CD14-positive monocyte (primary cell): ENCODE results near the gene AGK. TPM values are rescaled to one million over a fixed set of nuclear protein-coding genes. Genes with fewer than 3 reads are reported as not detected.

ENCODE experiments used
- DNase-seq, 3 donors: peaks; one replicate each; pipeline ENCODE4 v3.0.0-alpha.2; 2011 to 2022
- H2AFZ ChIP-seq: 2 replicates; pipeline ENCODE4 v1.6.0; 2012; ENCODE audit warnings: mild to moderate bottlenecking, low read depth, low read length, inconsistent platforms; ENCODE audit not compliant: insufficient read depth, poor library complexity, severe bottlenecking
- H3K27ac ChIP-seq, 2 donors: 1 replicate in 1 of 2; 2 replicates in 1 of 2; pipeline ENCODE4 v1.5.1; 2012 to 2013; ENCODE audit warnings: low read length in 2 of 2, control low read depth in 1 of 2, inconsistent platforms in 1 of 2, low read depth in 1 of 2, mild to moderate bottlenecking in 1 of 2
- H3K27me3 ChIP-seq, 2 donors: one replicate each; pipeline versions ENCODE4 v1.6.0 to v1.6.1; 2011 to 2013; ENCODE audit warnings: low read length in 2 of 2; ENCODE audit not compliant: control insufficient read depth in 2 of 2, insufficient read depth in 2 of 2
- H3K36me3 ChIP-seq, 2 donors: replicated peaks in 1 of 2; 1 replicate in 1 of 2; 2 replicates in 1 of 2; pipeline versions ENCODE4 v1.5.1 to v1.6.1; 2012 to 2013; ENCODE audit warnings: low read length in 2 of 2, control low read depth in 1 of 2, inconsistent platforms in 1 of 2, mild to moderate bottlenecking in 1 of 2; ENCODE audit not compliant: insufficient read depth in 2 of 2, control insufficient read depth in 1 of 2
- H3K4me1 ChIP-seq, 2 donors: 1 replicate in 1 of 2; 2 replicates in 1 of 2; pipeline versions ENCODE4 v1.5.1 to v1.6.1; 2012 to 2013; ENCODE audit warnings: low read length in 2 of 2, control low read depth in 1 of 2, inconsistent platforms in 1 of 2, mild to moderate bottlenecking in 1 of 2, moderate library complexity in 1 of 2; ENCODE audit not compliant: insufficient read depth in 2 of 2, control insufficient read depth in 1 of 2
- H3K4me2 ChIP-seq: replicated peaks from 2 replicates; pipeline ENCODE3; 2012; ENCODE audit warnings: low read length, moderate library complexity, mild to moderate bottlenecking; ENCODE audit not compliant: poor library complexity, severe bottlenecking; ENCODE audit errors: extremely low read depth
- H3K4me3 ChIP-seq, 3 experiments: fragments of 200-600 bp in 1 of 3; sonication (generic) in 1 of 3; replicated peaks in 1 of 3; 1 replicate in 2 of 3; 2 replicates in 1 of 3; pipeline ENCODE4 v1.5.1; 2011 to 2013; ENCODE audit warnings: low read length in 3 of 3, mild to moderate bottlenecking in 3 of 3, control low read depth in 2 of 3, low read depth in 2 of 3, inconsistent platforms in 1 of 3, moderate library complexity in 1 of 3
- H3K79me2 ChIP-seq: 2 replicates; pipeline ENCODE4 v1.6.0; 2012; ENCODE audit warnings: mild to moderate bottlenecking, control low read depth, inconsistent platforms, low read length, moderate library complexity; ENCODE audit not compliant: insufficient read depth
- H3K9ac ChIP-seq: 2 replicates; pipeline ENCODE4 v1.6.0; 2017; ENCODE audit warnings: low read length, mild to moderate bottlenecking; ENCODE audit not compliant: insufficient read depth, poor library complexity, severe bottlenecking
- H3K9me3 ChIP-seq, 2 donors: replicated peaks in 1 of 2; 1 replicate in 1 of 2; 2 replicates in 1 of 2; pipeline versions ENCODE4 v1.5.1 to v1.6.1; 2012 to 2013; ENCODE audit warnings: low read length in 2 of 2, control low read depth in 1 of 2; ENCODE audit not compliant: control insufficient read depth in 1 of 2, insufficient read depth in 1 of 2
- H4K20me1 ChIP-seq: 2 replicates; pipeline ENCODE4 v1.6.0; 2012; ENCODE audit warnings: mild to moderate bottlenecking, low read length, control low read depth, moderate library complexity; ENCODE audit not compliant: insufficient read depth
- H3K27ac Mint-ChIP-seq, 7 donors: one replicate each; pipeline ENCODE4 v1.8.0; 2020; ENCODE audit warnings: mild to moderate bottlenecking in 7 of 7, mixed read lengths in 7 of 7, moderate library complexity in 6 of 7, inconsistent platforms in 2 of 7
- H3K27me3 Mint-ChIP-seq, 3 donors: one replicate each; pipeline ENCODE4 v1.8.0; 2021 to 2022; ENCODE audit warnings: low read depth in 3 of 3, mild to moderate bottlenecking in 3 of 3, mixed read lengths in 3 of 3, moderate library complexity in 3 of 3, inconsistent platforms in 1 of 3
- H3K36me3 Mint-ChIP-seq, 2 donors: one replicate each; pipeline ENCODE4 v1.8.0; 2020; ENCODE audit warnings: mixed read lengths in 2 of 2, inconsistent platforms in 1 of 2, mild to moderate bottlenecking in 1 of 2
- H3K4me1 Mint-ChIP-seq: one replicate; pipeline ENCODE4 v1.8.0; 2020; ENCODE audit warnings: mild to moderate bottlenecking, mixed read lengths
- H3K4me3 Mint-ChIP-seq, 2 donors: one replicate each; pipeline ENCODE4 v1.8.0; 2020; ENCODE audit warnings: mild to moderate bottlenecking in 2 of 2, mixed read lengths in 2 of 2, moderate library complexity in 1 of 2
- H3K9me3 Mint-ChIP-seq, 7 donors: one replicate each; pipeline ENCODE4 v1.8.0; 2020 to 2022; ENCODE audit warnings: mixed read lengths in 7 of 7, mild to moderate bottlenecking in 6 of 7, moderate library complexity in 6 of 7, inconsistent platforms in 2 of 7
- WGBS: methylation state at CpG from one replicate; pipeline ENCODE4 v1.1.5; 2013; ENCODE audit warnings: missing lambda C conversion rate; ENCODE audit not compliant: insufficient coverage; 5-methylcytosine and 5-hydroxymethylcytosine counted together
- intact Hi-C, 2 donors: fragments of 100-400 bp; cut with micrococcal nuclease; formaldehyde crosslinking; loops; one replicate each; pipeline versions ENCODE4 v1.15.0 to v1.15.1; 2023
- polyA plus RNA-seq, 3 donors: library from polyadenylated mRNA; depleted of rRNA in 1 of 3; unstranded in 2 of 3; stranded (reverse) in 1 of 3; fragments of 300-500 nt in 2 of 3; fragments of >200 nt in 1 of 3; fragmentation: Illumina TruSeq in 2 of 3; gene quantifications; 1 replicate in 2 of 3; 2 replicates in 1 of 3; pipeline ENCODE4 v1.2.3, GENCODE V29; 2012 to 2021
- TF ChIP-seq, protein P1 (sequence below): fragments of 200-600 bp; IDR thresholded peaks from one replicate; pipeline ENCODE4 v1.8.0; 2022; ENCODE audit warnings: antibody characterized with exemption, mild to moderate bottlenecking

The AGK gene
- polyA plus RNA-seq, 3 donors: 10.0 to 11.0 (median 11.0) TPM

DNA sequence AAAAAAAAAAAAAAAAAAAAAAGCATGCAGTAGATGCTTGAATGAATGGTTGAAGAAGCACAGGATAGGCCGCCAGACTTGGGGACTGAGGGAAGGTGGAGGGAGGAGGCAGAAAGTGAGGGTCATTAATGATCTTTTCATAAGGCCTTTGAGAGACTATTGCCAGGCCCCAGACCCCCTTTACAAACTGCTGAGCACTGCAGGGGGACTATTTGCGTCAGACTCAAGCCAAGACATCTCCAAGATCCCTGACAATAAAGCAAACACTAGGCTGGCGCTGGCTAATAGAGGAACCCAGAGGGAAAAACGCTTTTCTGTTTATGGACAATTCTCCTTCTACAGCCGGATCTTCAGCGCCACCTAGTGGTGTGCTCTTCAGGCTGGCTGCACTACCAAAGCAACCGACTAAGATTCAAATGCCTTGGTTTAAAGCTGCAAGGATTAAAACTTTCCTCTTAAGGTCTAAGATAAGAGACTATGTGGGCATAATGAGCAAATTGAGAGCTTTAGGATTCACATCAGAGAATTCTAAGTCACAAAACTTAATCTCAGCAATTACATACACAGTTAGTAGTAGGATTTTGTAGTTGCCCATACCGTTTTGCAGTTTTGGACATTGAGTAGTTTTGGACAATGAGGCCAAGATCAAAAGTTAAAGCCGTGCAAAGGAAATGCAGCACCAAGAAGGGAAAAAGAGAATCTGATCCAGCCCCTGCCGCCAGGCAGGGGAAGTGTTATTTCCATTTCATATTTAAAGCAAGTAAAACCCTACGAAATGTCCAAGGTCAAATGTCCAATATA lies 17.9 kb upstream of the AGK start:
- Histone ChIP-seq H3K27me3 (peaks cover 0 to 6% of the 10 kb centered on the region in 2 donors), H3K9me3 (no peaks in the 10 kb centered on the region), H2AFZ (no peak overlapping the region), H3K27ac (no peak overlapping the region), H3K4me3 (no peak overlapping the region), H3K4me1 (no peaks in the 10 kb centered on the region), H4K20me1 (no peaks in the 10 kb centered on the region), H3K79me2 (no peaks in the 10 kb centered on the region), H3K9ac (no peak overlapping the region), H3K36me3 (no peaks in the 10 kb centered on the region), H3K4me2 (no peak overlapping the region)
- Mint-ChIP-seq H3K36me3 (no peaks in the 10 kb centered on the region), H3K4me1 (peaks cover 2% of the 10 kb centered on the region), H3K27ac (no peak overlapping the region), H3K4me3 (no peak overlapping the region), H3K27me3 (peaks cover 9 to 16% (median 14%) of the 10 kb centered on the region in 3 donors), H3K9me3 (no peaks in the 10 kb centered on the region)
- TF ChIP-seq, protein P1, sequence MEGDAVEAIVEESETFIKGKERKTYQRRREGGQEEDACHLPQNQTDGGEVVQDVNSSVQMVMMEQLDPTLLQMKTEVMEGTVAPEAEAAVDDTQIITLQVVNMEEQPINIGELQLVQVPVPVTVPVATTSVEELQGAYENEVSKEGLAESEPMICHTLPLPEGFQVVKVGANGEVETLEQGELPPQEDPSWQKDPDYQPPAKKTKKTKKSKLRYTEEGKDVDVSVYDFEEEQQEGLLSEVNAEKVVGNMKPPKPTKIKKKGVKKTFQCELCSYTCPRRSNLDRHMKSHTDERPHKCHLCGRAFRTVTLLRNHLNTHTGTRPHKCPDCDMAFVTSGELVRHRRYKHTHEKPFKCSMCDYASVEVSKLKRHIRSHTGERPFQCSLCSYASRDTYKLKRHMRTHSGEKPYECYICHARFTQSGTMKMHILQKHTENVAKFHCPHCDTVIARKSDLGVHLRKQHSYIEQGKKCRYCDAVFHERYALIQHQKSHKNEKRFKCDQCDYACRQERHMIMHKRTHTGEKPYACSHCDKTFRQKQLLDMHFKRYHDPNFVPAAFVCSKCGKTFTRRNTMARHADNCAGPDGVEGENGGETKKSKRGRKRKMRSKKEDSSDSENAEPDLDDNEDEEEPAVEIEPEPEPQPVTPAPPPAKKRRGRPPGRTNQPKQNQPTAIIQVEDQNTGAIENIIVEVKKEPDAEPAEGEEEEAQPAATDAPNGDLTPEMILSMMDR: peak; percentile 94
- intact Hi-C loops: loop anchor here in 1 of 2 donors (5.0 to 10.0 kb wide), 2 partner anchors 719 to 1016 kb away; no protein-coding TSS in a partner anchor
- 0% methylated on average over 2 of the region's 11 CpGs for WGBS
- peak; percentile 25 to 60 (median 57) for DNase-seq

DNA sequence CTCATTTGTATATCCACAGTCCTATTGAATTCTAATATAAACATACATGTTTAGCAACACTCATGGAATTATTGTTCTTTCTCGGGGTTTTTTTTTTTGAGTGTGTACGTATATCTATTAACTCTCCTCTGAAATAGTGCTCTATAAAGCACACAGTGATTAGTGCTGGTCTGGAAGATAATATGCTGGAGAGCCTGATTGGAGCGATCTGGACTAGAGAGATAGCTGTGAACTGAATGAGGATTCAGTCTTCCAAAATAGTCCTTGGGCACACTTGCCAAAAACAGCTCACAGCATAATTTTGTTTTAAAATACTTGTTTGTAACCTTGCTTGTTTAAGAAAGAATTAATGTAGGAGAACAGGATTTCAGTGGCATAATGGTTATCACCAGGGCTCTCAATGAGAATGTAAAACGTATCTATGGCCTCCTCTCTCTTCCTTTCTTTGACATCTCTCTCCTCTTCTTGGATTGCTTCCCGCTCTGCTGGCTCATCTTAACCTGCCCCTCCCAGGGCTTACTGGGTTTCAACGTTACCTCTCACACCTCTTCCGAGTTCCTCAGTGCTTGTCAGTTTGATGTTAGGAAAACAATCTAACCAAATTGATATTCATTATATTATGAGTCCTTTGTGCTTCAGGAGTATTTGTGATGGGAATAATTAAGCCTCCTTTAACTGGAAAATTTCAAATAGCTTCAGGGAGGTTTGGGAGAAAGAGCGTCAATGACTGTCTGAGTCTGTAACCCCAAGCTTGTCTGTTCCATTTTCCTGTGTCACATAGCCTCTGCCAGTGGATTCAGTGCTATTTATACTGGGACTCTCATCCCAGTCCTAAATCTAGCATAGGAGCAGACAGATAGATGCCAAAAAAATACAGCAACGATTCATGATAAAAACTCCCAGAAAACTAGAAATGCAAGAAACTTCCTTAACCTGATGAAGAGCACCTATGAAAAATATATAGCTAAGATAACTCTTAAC lies 16.2 kb upstream of the AGK start:
- peak overlapping the region in 1 of 2 donors; percentile 41 for H3K4me3 Mint-ChIP-seq
- TF ChIP-seq, protein P1: no peak
- no peak for DNase-seq
- Histone ChIP-seq H3K79me2 (no peaks in the 10 kb centered on the region), H3K9ac (no peak overlapping the region), H3K4me1 (no peaks in the 10 kb centered on the region), H3K27me3 (peaks cover 5 to 11% of the 10 kb centered on the region in 2 donors), H3K36me3 (no peaks in the 10 kb centered on the region), H2AFZ (no peak overlapping the region), H3K4me3 (no peak overlapping the region), H4K20me1 (no peaks in the 10 kb centered on the region), H3K27ac (no peak overlapping the region), H3K4me2 (no peak overlapping the region), H3K9me3 (no peaks in the 10 kb centered on the region)
- no peaks in the 10 kb centered on the region for H3K9me3 Mint-ChIP-seq
- no CpG with 5 or more reads among the region's 9 CpGs for WGBS
- H3K4me1 Mint-ChIP-seq: peaks cover 2% of the 10 kb centered on the region
- H3K36me3 Mint-ChIP-seq: no peaks in the 10 kb centered on the region
- H3K27me3 Mint-ChIP-seq: peaks cover 14 to 21% (median 19%) of the 10 kb centered on the region in 3 donors
- H3K27ac Mint-ChIP-seq: no peak overlapping the region
- intact Hi-C loops: loop anchor here in 1 of 2 donors (5.0 to 10.0 kb wide), 2 partner anchors 720 to 1018 kb away; no protein-coding TSS in a partner anchor
